ENCODE results near the gene RAD9B.
"Not testable (repeated sequence)": the region's sequence is repeated elsewhere in the genome, so short reads cannot be mapped to it uniquely, and the experiment has no call there.

The RAD9B gene

DNA sequence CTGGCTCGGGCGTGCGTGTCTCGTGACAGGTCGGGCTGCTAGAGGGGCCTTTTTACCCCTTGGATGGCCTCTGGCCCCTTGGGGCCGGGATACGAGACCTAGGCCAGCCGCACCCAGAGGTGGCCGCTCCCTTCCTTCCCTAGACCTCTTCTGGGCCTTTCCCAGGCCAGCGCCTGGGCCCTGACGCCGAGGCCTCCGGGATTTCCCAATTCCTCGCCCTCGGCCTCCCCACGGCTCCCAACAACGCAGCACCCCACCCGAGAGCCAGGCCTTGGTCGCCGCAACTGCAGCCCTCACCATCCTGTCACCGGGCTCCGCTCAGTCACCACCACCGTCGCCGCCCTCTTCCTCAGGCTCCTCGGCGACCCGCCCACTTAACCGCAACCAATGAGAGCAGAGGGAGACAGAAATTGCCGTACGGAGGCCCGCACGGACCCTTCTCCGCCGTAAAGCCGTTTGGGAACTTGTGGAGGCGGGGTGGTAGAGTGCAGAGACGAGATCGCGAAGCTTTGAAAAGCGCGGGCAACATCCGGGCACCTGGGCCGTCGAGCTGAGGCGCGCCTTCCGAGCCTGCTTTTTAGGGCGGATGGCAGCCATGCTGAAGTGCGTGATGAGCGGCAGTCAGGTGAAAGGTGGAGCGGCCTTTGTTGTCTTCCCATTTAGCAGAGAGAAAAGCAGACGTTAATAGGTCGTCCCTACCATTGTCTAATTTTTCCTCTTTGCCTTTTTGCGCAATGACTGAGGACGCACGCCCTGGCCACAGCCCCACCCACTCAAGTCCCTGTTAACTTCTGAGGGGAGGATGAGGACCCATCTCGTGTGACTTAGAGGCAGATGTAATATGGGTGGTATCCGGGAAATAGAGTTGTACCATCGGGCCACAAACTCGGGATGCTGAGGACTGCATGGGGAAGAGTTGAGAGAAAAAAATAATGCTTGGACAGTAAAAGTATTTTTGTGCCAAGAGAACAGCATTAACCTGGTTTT, at the start of gene RAD9B, which contains the start of gene VPS29:
RAD9B (plus strand) TSS at position 580 of the 987 bp plus-strand sequence; CDS start at position 587, 7 bp downstream.
VPS29 (minus strand) TSS at position 360 of the 987 bp plus-strand sequence; CDS start at position 300, 60 bp downstream.
- DNase-seq (ENCODE audit: low read depth) = peak; percentile 92
- TF ChIP-seq, protein P1, sequence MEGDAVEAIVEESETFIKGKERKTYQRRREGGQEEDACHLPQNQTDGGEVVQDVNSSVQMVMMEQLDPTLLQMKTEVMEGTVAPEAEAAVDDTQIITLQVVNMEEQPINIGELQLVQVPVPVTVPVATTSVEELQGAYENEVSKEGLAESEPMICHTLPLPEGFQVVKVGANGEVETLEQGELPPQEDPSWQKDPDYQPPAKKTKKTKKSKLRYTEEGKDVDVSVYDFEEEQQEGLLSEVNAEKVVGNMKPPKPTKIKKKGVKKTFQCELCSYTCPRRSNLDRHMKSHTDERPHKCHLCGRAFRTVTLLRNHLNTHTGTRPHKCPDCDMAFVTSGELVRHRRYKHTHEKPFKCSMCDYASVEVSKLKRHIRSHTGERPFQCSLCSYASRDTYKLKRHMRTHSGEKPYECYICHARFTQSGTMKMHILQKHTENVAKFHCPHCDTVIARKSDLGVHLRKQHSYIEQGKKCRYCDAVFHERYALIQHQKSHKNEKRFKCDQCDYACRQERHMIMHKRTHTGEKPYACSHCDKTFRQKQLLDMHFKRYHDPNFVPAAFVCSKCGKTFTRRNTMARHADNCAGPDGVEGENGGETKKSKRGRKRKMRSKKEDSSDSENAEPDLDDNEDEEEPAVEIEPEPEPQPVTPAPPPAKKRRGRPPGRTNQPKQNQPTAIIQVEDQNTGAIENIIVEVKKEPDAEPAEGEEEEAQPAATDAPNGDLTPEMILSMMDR (IDR thresholded peaks at IDR 0.05; ENCODE audit: control insufficient read depth, insufficient read depth, low read depth, low read length, missing control alignments) = no peak
- peak within 1 kb of the TSS; percentile 100 for H3K4me3 ChIP-seq (ENCODE audit: control insufficient read depth, low read depth, low read length)

GRCh38 chr12:110453569-110454296, 48.4 kb upstream of the RAD9B start:
- DNase-seq (ENCODE audit: low read depth) = no peak
- TF ChIP-seq, protein P1 (IDR thresholded peaks at IDR 0.05; ENCODE audit: control insufficient read depth, insufficient read depth, low read depth, low read length, missing control alignments) = no peak
- H3K4me3 ChIP-seq (ENCODE audit: control insufficient read depth, low read depth, low read length) = no peak overlapping the region

DNA sequence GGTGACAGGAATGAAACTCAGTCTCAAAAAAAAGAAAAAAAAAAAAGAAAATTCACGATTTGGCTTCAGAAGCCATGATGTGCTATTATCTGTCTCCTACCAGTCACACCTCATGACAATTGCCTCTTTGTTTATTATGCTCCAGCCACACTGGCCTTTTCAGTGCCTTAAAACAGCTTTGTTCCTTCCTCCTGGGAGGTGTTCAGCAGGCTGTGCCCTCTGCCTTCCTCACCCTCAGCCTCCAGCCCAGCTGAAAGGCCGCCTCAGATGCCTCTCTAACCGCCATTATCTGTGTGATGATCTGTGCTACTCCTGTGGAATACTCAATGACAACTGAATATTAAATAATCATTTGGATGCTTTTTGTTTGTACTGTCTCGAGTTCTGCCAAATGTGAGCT, 43.4 kb upstream of the RAD9B start:
- TF ChIP-seq, protein P1 (IDR thresholded peaks at IDR 0.05; ENCODE audit: control insufficient read depth, insufficient read depth, low read depth, low read length, missing control alignments) = no peak
- H3K4me3 ChIP-seq (ENCODE audit: control insufficient read depth, low read depth, low read length) = no peak overlapping the region
- DNase-seq (ENCODE audit: low read depth) = no peak

DNA sequence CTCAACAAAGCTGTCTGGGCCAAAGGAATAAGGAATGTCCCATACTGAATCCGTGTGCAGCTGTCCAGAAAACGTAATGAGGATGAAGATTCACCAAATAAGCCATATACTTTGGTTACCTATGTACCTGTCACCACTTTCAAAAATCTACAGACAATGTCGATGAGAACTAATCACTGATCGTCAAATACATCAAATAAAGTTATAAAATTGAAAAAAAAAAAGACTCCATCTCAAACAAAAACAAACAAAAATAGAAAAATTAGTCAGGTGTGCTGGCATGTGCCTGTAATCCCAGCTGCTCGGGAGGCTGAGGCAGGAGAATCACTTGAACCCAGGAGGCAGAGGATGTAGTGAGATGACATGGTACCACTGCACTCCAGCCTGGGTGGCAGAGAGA, 40.9 kb upstream of the RAD9B start:
- not testable (repeated sequence) for H3K4me3 ChIP-seq (ENCODE audit: control insufficient read depth, low read depth, low read length); DNase-seq (ENCODE audit: low read depth)

GRCh38 chr12:110465024-110465423, 37.1 kb upstream of the RAD9B start:
- no peak for DNase-seq (ENCODE audit: low read depth)

DNA sequence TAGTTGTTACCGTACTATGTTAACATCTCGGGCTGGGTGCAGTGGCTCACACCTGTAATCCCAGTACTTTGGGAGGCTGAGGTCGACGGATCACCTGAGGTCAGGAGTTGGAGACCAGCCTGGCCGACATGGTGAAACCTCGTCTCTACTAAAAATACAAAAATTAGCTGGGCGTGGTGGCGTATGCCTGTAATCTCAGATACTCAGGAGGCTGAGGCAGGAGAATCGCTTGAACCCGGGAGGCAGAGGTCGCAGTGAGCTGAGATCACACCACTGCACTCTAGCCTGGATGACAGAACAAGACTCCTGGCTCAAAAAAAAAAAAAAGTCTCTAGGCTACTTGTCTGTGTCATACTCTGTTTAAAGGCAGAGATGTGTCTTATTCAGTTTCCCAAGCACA, 36.4 kb upstream of the RAD9B start:
- not testable (repeated sequence) for H3K4me3 ChIP-seq (ENCODE audit: control insufficient read depth, low read depth, low read length); DNase-seq (ENCODE audit: low read depth)

More at GRCh38 chr12:110465024-110465423, 37.1 kb upstream of the RAD9B start:
- TF ChIP-seq, protein P1 (IDR thresholded peaks at IDR 0.05; ENCODE audit: control insufficient read depth, insufficient read depth, low read depth, low read length, missing control alignments) = no peak
- H3K4me3 ChIP-seq (ENCODE audit: control insufficient read depth, low read depth, low read length) = no peak overlapping the region

DNA sequence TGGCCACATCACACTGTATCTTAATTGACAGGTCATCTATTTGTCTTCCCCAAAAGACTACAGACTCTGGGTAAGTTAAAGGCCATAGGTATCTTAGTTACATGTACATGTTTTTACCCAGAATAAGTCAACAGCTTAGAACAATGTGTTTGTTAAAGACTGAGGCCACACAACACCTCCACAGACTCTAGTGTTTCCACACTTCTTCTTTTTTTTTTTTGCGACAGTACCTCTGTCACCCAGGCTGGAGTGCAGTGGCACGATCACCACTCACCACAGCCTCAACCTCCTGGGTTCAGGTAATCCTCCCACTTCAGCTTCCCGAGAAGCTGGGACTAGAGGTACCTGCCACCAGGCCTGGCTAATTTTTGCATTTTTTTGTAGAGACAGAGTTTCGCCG, 35.3 kb upstream of the RAD9B start:
- no peak for DNase-seq (ENCODE audit: low read depth)
- TF ChIP-seq, protein P1 (IDR thresholded peaks at IDR 0.05; ENCODE audit: control insufficient read depth, insufficient read depth, low read depth, low read length, missing control alignments) = no peak
- no peak overlapping the region; the same call in 1 of the 2 replicates for H3K4me3 ChIP-seq (ENCODE audit: control insufficient read depth, low read depth, low read length)

Data from AG09309 (cell line).